Stimulated activated CD8-positive, alpha-beta memory T cell treated with anti-CD3 and anti-CD28 coated beads, Interleukin-15, amount 100 ng/mL, for 48 hours (primary cell): ENCODE data around the gene XXYLT1.

Experiments
- DNase-seq, 2 donors: peaks; one replicate each; pipeline ENCODE4 v3.0.0-alpha.2; 2020; ENCODE audit warnings: low read depth in 2 of 2

The XXYLT1 gene

DNA sequence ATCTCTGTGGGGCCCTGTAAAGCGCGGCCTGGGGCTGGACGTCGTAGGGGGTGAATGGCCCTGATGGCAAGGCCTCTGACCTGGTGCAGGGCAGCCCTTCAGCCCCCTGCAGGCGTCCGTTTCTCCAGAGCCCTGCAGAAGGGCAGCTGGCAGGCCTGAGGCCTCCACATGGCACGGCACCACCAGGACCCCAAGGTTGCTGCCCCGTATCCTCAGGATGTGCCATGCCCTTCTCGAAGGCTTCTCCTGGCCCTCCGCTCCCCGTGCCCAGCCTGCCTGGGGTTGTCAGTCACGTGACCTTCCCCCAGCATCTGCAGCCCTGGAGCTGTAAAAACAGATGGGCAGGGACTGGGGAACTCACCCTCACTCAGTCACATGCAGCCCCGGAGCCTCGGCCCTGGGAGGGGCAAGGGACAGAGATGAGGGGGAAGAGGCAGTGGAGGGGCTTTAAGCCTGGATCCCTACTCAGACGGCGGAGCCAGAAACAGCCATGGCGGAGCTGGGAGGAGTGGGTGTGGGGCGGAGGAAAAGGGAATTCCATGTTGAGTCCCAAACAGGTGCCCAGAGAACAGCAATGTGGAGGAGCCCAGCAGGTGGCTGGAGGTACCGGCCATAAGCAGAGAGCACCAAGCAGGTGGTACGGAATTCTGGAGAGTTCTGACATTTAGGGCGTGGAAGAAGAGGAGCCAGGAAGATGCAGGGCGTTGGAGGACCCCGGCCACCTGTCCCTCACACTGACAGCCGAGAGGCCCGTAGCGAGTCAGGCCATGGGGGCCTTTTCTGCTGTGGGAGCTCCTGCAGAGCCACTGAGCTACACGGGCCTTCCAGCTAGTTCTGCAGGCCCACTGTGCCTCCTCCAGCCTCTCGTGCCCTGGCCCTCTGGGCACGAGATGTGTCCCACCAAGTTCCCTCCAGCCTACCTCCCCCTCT lies 193.1 kb downstream of the XXYLT1 start:
- no peak for DNase-seq

- DNase-seq, result no peak
Observed at GRCh38 chr3:195076981-195077610, 193.9 kb downstream of the XXYLT1 start.

GRCh38 chr3:195075941-195076875 lies 194.8 kb downstream of the XXYLT1 start:
- DNase-seq, result no peak

GRCh38 chr3:195075199-195075940 lies 195.6 kb downstream of the XXYLT1 start:
- no peak for DNase-seq

DNA sequence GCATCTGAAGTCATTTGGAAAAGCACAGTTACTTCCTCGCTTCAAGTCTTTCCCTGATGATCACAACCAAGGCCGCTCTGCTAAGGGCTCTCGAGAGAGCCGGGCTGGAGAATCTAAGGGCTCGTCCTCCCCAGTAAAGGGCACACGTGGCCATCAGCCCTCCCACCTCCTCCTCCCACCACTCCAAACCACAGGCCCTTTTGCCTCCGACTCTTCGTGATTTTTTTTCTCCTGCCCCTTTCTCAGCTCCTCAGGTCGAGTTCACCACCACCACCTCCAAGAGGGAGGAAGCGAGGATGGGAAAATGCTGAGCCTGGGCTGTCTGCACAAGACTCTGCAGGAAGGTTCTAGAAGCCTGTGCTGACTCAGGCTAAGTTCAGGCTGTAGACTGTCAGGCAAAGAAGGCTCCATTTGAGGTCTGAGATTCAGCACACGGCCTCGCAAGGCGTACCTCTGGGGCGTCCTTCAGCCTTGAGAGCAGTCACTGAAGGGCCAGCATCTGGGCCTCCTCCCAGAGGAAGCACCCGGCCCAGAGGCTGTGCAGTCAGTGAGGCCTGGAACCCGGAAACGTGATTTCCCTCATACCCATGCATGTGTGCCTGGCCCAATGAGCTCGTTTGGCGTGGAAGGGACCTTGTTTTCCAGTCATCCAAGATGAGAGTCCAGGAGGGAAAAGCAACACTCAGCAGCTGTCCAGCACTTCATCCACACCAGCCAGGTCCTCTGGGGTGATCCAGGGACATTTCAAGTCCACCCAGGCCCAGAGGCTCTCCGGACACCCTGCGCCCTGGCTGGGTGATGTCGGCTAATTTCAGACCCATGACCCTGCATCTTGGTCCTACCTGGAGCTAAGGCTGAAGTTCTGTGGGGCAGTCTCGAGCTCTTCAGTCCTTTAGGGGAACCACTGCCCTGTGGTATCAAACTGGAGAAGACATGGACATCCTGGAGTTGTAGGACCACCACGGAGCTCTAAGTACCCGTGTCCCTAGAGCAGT lies 196.8 kb downstream of the XXYLT1 start:
- DNase-seq, result no peak

DNA sequence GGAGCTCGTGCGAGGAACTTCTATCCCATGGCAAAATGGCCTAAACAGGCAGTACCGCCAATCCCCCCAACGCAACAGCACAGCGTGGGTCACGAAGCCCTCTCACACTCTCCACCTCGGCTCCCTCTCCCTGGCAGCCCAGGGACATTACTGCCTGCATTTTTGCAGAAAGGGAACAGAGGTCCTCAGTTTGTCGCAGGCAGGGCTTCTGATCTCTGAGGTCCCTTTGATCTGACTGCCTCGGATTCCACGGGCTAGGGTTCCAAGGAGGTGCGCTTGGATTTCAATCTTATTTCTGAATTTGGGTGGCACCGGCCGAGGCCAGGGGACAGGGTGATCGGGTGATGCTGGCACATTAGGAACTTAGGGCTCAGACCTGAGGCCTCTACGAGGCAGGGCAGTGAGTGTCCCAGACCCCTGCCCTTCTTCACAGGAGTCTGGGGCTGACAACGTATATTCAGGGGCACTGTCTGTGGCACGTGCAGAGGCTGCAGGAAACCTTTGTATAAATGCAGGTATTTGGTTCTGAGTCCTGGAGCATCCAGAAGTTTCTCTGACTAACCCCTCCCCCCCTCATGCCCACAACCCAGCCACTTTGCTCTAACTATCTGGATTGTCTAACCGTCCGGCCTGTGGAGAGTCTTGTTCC lies 197.9 kb downstream of the XXYLT1 start:
- no peak for DNase-seq

DNA sequence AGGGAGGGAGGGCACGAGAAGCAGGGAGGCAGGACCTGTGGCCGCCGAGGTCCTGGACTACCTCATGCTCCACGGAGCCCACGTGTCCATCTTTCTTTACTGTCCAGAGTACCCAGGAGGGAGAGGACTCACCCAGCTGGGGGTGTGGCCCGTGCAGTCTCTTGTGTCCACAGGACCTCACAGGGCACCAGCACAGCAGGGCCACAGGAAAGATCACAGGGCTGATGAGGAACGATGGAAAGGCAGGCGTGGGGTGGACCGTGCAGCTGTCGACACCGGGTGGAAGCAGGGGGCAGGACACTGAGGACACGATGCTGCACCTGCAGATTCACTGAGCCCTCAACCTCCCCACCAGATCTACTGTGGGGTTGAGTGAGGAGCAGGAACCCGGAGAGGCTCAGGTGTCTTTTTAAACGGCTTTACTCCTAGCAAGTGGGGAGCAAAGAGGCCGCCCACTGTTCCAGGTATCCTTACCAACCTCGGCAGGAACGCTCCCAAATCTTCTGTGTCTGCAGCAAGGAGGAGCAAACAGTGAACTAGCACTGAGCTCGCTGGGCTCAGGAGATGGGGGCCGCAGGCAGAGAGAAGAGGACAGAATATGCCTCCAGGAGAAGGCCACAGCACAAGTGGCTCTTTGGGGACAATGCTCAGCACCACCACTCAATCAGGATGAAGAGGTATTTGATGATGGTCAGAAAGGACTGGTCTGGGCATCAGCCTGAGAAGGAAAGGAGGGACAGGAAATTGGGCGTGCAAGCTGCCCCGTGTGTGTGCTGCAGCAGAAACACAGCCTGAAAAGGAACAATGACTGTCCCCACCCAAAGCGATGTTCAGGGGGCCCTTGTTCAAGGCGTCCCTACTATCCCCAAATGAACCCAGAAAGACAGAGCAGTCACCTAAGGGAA lies 198.8 kb downstream of the XXYLT1 start:
- DNase-seq, result no peak

GRCh38 chr3:195071011-195071728 lies 199.8 kb downstream of the XXYLT1 start:
- no peak for DNase-seq

DNA sequence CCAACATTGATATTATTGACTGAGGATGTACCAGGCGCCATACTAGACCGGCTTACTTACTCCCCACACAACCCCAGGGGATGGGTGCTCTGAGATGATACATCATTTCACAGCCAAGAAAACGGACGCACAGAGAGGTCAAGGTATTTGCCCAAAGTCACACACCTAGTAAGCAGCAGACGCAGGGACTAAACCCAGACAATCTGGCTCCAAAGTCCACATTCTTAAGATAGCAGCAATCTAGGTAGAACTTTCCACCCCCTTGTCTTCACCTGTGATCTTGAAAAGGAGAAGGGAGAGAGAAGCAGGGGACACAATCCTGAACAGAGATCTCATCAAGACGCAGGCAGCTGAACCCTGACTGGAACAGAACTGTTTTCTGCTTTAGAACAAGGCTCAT lies 200.6 kb downstream of the XXYLT1 start:
- no peak for DNase-seq

GRCh38 chr3:195069501-195070251 lies 201.3 kb downstream of the XXYLT1 start:
- DNase-seq, result no peak

DNA sequence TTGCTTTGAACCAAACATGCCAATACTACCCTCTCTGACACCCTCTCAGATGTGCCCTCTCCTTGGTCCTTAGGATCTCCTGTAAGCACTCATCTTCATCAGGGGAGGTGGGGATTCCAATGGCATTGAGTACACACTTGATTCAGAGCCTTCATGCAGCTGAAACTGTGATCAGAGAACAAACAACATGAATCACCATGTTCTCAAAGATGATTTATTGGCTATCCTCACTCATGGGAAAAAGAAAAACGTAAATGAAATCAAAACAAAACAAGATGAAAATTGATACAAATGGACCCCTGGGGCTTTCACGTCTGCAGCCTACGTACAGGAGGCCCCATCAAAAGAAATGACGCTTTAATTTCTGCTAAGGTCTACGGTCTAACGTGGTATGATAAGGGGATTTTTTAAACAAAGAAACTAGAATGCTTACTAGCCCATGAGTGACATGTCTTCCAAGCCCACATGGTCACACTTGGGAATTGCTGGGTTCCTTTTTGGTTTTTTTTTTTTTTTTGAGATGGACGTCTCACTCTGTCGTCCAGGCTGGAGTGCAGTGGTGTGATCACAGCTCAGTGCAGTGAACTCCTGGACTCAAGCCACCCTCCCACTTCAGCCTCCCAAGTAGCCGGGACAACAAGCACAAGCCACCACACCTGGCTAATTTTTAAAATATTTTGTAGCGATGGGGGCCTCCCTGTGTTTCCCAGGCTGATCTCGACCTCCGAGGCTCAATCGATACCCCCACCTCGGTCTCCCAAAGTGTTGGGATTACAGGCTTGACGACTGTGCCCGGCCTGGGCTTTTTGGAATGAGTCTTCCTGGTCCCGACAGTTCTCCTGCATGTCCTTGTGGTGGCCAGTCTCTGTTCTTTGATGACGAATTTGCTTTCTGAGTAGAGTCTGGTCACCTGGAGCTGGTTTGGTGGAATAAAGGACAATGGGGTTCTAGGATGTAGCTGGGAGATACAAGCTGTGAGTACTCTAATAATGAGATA lies 202.6 kb downstream of the XXYLT1 start:
- DNase-seq, result no peak

- DNase-seq, result no peak
Observed at GRCh38 chr3:195066441-195066841, 204.5 kb downstream of the XXYLT1 start.

- no peak for DNase-seq
Observed at GRCh38 chr3:195065864-195066185, 205.1 kb downstream of the XXYLT1 start.

GRCh38 chr3:195065142-195065863 lies 205.7 kb downstream of the XXYLT1 start:
- no peak for DNase-seq

DNA sequence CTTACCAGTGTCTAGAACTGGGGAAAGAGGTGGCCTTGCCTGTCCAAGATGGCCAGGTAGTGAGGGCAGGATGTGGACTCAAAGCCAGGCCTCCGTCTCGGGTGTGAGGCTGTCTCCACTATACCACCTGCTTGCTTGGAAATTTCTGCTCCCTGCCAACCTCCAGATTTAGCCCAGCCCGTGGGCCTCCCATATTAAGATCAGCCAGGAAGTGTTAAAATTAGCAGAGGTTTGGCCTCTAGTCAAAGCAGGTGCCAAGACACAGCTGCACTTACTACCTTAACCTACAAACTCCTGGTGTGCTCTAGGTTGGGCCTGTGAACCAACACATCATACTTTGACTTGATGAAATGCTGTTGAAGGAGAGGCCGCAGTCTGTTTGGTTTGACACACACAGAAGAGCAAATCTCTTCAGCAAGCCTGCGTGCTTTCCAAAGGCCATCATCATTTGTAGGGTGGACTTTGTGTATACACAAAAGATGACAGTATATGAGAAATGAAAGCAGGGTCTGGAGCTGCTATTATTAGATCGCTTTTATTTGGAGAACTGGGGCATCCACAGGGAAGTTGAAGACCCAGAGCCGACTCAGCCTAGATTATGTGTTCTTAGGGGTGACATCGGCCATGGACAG lies 206.5 kb downstream of the XXYLT1 start:
- DNase-seq, result no peak
